GM12878 (cell line): Measurements from ENCODE around the gene PTGIS. TPM values are rescaled to one million over a fixed set of nuclear protein-coding genes. Genes with fewer than 3 reads are reported as not detected.

Source experiments
- ASH2L ChIP-seq: fragments of 300-600, 200-600 bp; sonication (generic); IDR thresholded peaks from 2 replicates; pipeline ENCODE4 v1.6.1; 2017; ENCODE audit warnings: low read depth, mild to moderate bottlenecking, borderline replicate concordance
- CUX1 ChIP-seq: IDR thresholded peaks from 2 replicates; pipeline ENCODE4 v1.6.1; 2012; ENCODE audit warnings: improper control_type of control experiment, low read depth, low read length; ENCODE audit not compliant: insufficient replicate concordance
- E4F1 ChIP-seq: fragments of 450-650 bp; IDR thresholded peaks from 2 replicates; pipeline ENCODE4 v1.6.1; 2018; ENCODE audit warnings: borderline replicate concordance, mild to moderate bottlenecking; ENCODE audit not compliant: partially characterized antibody
- SMC3 ChIP-seq: IDR thresholded peaks from 2 replicates; pipeline ENCODE4 v1.6.1; 2011; ENCODE audit warnings: low read length, improper control_type of control experiment, borderline replicate concordance
- TCF12 ChIP-seq: IDR thresholded peaks from 2 replicates; pipeline ENCODE4 v1.6.1; 2011; ENCODE audit warnings: low read depth, mild to moderate bottlenecking, low read length
- polyA plus RNA-seq, 11 experiments: library from polyadenylated mRNA; depleted of rRNA in 4 of 11; unstranded in 6 of 11; stranded (reverse) in 5 of 11; fragments of >200 nt; fragmentation: Nextera tagmentation in 4 of 11; fragmentation: Illumina TruSeq in 1 of 11; extraction: Ambion mirVana in 4 of 11; extraction: Trizol in 1 of 11; gene quantifications; 1 replicate in 1 of 11; 2 replicates in 10 of 11; pipeline versions ENCODE4 v1.2.1 to v1.2.3, GENCODE V29; 2011 to 2016; ENCODE audit warnings: inconsistent platforms in 2 of 11, missing spikeins in 2 of 11, low read depth in 1 of 11
- total RNA-seq, 4 experiments: library from RNA; depleted of rRNA in 3 of 4; stranded (reverse); fragments of >200 nt in 3 of 4; fragmentation: Illumina TruSeq in 1 of 4; extraction: Trizol in 1 of 4; gene quantifications; 2 replicates each; pipeline versions ENCODE4 v1.2.1 to v1.2.3, GENCODE V29; 2013 to 2021
- TF ChIP-seq, protein P1 (sequence below): fragments of 150-350 bp; IDR thresholded peaks from 2 replicates; pipeline ENCODE4 v1.6.1; 2014; ENCODE audit warnings: mild to moderate bottlenecking, low read depth, low read length

PTGIS gene
- total and polyA plus RNA-seq, 10 of the 15 experiments (the other 5 are each of a cell fraction or from before 2014, with no cell fraction given), result 0.10 TPM; not detected in 9

GRCh38 chr20:49519212-49519712 is 48.7 kb downstream of the PTGIS start (continued):
- no peak for TF ChIP-seq SMC3
- no peak for TF ChIP-seq TCF12
- TF ChIP-seq, protein P1, sequence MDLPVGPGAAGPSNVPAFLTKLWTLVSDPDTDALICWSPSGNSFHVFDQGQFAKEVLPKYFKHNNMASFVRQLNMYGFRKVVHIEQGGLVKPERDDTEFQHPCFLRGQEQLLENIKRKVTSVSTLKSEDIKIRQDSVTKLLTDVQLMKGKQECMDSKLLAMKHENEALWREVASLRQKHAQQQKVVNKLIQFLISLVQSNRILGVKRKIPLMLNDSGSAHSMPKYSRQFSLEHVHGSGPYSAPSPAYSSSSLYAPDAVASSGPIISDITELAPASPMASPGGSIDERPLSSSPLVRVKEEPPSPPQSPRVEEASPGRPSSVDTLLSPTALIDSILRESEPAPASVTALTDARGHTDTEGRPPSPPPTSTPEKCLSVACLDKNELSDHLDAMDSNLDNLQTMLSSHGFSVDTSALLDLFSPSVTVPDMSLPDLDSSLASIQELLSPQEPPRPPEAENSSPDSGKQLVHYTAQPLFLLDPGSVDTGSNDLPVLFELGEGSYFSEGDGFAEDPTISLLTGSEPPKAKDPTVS, result no peak
- TF ChIP-seq E4F1, result no peak
- TF ChIP-seq ASH2L, result no peak
- TF ChIP-seq CUX1, result no peak
- TF ChIP-seq, all 136 proteins: peak for 0
